GM12892 (cell line): Measurements from ENCODE around the gene POMT1.
"Not testable (repeated sequence)": the region's sequence is repeated elsewhere in the genome, so short reads cannot be mapped to it uniquely, and the experiment has no call there.

Source experiments
- POLR2A ChIP-seq: IDR thresholded peaks from 2 replicates; pipeline ENCODE4 v1.6.1; 2011; ENCODE audit warnings: low read depth, low read length, control low read depth
- POLR2AphosphoS5 ChIP-seq: IDR thresholded peaks from 2 replicates; pipeline ENCODE4 v1.6.1; 2011; ENCODE audit warnings: low read depth, low read length, control low read depth

- not testable (repeated sequence) for TF ChIP-seq POLR2A, POLR2AphosphoS5
Measured at GRCh38 chr9:131549186-131549585, 46.5 kb downstream of the POMT1 start.
